ENCODE measurements around the gene SORCS3.
A peak's percentile ranks its signal among the peaks of the same experiment; 100 is the strongest.

Gene SORCS3

DNA sequence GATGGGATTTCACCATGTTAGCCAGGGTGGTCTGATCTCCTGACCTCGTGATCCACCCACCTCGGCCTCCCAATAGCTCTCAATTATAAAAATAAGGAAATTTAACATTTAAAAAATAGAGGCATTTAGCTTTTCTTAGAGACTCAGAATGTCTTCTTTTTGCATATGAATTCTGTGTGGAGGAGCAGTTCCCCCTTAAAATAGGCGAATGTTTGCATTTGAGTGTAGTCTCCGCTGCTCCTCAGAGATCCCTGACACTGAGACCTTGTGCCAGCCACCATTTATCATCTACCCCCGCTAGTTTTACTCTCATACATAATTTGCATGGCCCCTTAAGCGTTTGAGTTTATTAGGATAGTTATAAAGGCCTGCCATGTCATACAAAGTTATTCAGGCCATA lies 461.9 kb downstream of the SORCS3 start:
- DNase-seq (ENCODE audit: low spot score) = no peak

DNA sequence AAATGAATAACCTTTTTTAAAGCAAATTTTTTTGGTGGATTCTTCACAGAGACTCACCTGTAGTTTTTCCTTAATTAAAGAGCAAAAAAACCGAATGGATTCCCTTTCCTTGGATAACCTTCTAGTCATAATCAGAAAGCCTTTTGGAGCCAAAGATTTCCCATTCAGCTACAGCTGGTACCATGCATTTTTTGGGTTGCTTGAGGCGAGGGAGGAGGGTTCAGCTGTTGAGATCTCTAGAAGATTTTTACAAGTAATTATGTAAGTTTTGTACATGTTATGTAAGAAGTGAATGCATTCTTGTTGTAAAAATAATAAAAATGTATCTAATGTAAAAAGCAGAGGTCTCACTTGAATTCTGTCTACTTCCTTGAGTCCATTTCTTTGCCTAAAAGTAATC lies 463.2 kb downstream of the SORCS3 start:
- no peak for DNase-seq (ENCODE audit: low spot score)

DNA sequence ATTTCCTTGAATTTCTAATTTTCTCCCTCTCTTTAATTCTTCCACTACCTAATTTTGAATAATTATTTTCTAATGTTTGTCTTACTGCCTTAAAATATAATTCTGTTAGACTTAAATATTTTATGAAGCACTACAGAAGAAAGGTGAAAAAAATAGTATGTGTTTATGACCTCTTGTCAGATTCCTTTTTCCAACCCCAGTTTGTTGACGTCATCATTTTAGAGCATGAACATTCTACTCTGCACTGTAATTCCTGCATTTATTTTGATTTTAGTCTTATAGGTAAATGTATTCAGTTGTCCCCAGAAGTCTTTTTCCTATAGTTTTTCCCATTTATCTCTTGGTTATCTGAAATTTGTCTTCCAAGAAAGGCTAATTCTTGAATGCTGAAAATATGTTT lies 468.1 kb downstream of the SORCS3 start:
- DNase-seq (ENCODE audit: low spot score) = no peak

DNA sequence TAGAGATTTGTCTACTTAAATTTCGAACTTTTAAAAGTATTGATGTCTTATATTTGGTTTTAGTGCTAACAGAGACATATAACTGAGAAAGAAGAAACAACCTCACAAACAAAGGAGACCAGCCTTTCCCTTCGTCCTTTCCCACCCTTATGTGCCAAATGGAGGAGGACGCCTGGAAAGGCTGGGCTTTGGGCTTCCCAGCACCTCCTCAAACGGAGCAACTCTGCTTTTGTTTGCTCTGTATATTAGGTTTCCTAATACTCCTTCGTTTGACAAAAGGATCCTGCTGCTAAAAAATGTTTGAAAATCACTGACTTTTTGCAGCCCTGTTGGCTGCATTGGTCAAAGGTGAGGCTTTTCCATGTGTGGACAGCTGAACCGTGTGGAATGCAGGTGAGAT lies 471.8 kb downstream of the SORCS3 start:
- no peak for DNase-seq (ENCODE audit: low spot score)

DNA sequence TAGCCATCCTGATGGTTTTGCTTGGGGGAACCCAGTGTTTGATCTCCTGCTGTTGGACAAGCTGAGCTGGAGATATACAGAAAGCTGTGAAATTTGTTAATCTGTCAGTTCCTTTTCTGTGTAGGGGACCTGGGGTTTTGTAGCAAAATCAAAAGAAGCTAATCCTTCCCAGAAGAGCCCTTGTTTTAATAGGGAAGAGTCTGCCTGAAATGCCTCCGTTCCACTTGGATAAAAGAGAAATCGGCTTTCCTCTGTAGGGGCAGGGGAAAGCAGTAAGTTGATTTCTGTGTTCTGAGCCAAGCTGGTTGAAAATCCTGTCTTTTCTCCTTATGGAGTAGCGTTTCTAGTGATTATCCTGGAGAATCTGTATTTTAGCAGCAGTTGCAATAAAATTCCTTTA lies 472.6 kb downstream of the SORCS3 start:
- no peak for DNase-seq (ENCODE audit: low spot score)

DNA sequence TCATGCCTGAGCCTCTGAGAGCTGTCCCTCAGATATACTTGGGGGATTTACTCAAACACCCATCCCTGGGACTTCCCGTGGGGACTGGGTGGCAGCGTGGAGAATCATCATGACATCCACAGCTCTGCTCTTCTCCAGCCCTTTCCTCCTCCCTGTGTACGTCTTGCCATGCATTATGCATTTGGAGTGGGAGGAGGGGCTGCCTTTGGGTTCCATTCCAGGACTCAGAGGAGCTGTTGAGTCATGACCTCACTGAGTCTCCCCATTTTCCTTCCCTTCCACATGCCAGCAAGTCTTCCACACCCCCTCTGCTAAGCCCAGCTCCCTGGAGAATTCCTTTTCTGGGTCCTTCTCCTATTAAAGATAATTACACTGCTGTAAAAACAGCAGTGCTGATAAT lies 480.7 kb downstream of the SORCS3 start:
- DNase-seq (ENCODE audit: low spot score) = no peak

DNA sequence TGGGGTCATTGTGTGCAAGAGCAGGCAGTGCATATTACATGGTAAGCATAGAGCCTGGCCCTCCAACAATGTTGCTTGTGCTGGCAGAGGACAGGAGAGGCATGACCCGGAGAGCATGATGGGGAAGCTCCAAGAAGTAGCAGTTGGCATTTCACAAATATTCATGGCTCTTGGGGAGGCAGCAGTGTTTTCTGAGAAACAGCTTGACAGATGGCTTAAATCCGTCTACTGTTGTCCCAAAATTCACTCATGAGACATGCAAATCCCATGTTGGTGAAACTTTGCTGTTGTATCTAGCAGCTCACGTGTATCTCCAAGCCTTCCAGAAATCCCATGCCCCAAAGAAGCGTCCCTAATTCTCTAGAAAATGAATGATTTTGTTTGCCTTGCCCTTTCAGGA lies 487.0 kb downstream of the SORCS3 start:
- no peak for DNase-seq (ENCODE audit: low spot score)

DNA sequence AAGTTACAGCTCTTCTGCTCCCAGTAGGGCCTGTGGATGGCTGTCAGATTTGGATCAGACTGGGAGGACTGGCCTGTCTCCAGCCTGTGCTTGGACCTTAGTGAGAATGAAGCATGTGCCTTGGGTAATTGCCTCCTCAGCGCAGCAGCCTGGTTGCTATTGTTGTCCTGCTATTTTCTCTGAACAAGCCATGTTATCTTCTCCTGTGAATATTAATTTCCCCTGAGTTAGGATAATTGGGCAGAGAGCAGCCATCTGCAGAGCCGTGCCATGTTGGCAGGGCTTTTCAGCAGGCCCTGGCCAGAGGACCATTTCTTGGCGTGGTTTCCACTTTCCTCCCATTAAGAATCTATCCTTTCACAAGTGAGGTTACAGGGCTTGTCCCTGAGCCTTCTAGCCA lies 497.3 kb downstream of the SORCS3 start:
- peak; percentile 20 for DNase-seq (ENCODE audit: low spot score)

DNA sequence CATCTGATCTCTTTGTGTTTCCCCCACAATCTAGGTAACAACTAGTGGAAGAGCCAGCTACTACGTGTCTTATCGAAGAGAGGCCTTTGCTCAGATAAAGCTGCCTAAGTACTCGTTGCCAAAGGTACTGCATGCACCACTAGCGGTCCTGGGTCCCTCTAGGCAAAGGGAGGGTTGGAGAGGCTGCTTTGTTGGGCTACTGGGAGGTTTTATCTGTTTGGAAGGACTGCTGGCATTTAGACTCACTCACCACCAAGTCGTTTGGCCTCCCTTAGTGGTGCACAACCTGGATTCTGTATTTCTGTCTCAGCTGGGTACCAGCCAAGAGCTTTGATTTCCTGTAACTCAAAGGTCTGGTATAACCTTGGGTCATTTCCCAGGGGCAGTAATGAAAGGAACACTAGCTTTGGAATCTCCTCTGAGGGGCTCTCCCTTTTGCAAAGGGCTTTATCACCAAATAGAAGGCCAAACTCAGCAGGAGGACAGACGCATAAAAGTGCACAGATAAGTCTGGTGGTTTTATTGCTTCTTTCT lies 498.3 kb downstream of the SORCS3 start:
- DNase-seq (ENCODE audit: low spot score) = no peak

DNA sequence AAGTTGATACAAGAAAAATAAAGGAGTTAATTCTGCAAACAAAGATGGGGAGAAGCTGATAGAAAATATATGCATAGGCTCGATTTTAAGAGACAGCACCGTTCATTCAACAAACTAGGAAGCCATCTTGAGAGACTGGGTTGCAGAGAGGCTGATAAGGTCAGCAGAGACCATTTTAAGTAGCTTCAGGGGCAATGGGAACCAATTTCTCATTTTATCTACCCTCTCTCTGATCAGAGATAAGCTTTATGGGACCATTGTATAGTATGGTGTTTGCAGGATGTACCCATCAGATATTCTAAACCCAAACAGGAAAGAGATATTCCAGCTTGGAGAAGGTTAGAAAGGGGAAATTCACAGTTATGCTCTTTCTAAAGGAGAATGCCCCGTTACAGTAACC lies 499.5 kb downstream of the SORCS3 start:
- DNase-seq (ENCODE audit: low spot score) = no peak

DNA sequence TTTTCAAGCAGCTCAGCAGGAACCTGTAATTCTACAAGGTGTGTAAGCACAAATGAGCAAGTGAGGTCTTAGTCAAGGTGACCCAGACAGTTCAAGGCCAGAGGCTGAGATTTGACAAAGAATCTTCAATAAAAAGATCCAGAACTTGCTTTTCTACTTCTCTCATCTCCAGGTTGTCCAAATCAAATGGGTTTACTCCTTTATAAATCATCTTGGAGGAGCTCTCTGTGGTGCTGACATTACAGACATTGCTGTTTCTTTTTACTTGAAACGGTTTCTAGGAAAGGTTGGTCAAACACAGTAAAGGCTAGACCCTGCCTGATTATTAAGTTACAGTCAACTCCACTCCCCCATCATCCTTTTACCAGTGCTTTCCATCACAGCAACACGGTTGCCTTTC lies 504.6 kb downstream of the SORCS3 start:
- DNase-seq (ENCODE audit: low spot score) = no peak

DNA sequence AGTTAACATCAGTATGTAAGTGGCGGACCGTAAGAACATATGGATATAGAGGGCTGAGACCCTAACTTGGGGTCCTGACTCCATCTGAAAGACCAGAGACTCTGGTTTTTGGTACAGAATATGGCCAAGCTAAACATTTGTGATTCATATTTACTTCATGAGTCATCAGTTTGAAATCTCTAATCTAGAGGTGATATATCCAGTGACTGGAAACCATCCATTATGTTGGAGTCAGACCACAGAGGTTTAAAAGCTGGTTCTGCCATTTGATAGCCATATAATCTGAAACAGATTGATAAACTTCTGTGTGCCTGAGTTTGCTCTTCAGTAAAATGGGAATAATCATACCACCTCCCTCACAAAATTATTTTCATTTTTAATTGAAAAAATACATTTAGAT lies 505.3 kb downstream of the SORCS3 start:
- DNase-seq (ENCODE audit: low spot score) = no peak

DNA sequence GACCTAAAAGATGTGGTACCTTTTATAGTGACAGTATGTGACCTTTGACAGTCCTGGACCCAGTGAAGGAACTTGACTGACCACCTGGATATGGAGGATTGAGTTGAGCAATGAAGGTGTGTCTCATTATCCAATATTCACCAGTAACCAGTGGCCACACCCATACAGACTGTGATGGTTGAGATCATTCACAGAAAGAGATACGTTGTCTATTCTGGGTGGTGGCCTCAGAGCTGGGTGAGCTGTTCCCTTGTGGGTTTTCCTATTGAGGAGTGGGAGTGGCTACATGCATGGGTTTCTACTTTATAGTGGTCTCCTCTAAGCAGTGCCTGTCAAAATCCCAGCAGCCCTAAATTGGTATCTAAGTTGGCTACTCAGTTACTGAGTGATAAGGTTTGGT lies 507.4 kb downstream of the SORCS3 start:
- no peak for DNase-seq (ENCODE audit: low spot score)

DNA sequence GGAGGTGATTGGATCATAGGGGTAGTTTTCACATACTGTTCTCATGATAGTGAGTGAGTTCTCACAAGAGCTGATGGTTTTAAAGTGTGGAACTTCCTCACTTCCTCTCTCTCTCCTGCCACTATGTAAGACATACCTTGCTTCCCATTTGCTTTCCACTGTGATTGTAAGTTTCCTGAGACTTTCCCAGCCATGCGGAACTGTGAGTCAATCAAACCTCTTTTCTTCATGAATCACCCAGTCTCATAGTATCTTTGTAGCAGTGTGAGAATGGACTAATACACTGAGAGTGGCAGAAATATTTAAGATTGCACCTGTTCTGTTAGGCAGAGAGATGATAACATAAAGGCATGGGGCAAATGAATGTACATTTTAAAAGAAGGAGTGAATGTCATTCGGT lies 507.8 kb downstream of the SORCS3 start:
- no peak for DNase-seq (ENCODE audit: low spot score)

DNA sequence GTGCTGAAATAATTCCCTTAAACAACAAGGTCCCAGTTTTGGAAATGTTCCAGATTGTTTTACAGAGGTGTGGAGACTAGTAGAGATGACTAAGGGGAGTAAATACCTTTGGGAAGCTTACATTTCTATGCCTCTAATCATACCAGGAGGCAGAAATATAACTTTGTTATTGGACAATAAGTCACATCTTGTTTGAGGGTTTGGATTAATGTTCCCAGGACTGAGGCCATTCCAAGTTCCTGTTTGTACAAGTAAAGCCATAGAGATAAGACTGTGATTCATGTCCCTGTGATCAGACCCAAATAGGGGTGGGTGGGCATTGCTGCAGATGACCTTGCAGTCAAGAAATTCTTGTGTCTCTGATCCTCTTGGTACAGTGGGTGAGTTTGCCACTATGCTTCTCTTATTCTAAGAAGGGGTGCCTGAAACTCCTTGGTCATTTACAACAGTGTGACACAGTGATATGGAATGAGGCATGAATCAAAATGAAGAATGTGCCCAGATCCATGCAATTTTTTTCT lies 508.3 kb downstream of the SORCS3 start:
- no peak for DNase-seq (ENCODE audit: low spot score)

DNA sequence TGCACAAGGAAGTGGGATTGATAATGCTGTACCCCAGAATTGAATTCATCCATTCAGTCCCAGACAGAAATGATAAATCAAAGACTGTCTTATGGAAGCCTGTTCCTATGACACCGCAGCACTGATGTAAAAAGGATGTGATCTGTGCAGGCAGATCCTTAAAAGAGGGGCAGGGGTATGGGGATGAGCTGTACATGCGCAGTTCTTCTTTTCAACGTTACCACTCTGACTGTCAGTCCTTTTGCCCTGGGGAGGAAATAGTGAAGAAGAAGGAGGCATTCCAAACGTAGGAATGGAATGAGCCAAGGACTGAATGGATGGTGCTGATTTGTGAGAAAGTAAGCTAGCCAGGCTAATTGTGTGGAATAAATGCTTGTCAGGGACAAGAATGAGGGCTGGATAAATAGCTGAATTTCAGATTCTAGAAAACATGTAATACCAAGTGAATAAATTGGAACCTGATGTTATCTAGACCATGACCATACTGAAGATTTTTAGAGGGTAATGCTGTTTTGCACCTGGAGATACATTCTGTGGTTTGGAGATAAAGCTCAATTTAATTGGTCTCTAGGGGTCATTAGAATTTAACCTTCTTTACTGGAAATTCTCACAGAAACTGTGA lies 509.3 kb downstream of the SORCS3 start:
- no peak for DNase-seq (ENCODE audit: low spot score)

DNA sequence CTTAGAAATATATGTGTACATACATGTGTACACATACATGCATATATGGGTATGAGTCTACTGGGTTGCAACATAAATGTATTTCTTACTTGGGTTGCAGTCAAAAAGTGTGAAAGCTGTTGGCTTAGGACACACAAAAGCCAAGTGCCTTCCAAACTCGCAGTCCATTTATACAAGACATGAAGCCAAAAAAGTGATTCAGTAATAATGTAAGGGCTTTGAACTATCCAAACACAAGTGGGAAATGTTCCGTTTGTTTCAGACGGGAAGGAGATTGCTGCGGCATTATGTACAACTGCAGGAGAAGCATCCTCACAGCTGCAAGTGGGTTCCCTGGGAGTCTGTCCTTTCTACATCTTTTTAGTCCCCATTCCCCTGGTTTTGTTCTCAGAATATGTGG lies 513.6 kb downstream of the SORCS3 start:
- no peak for DNase-seq (ENCODE audit: low spot score)

DNA sequence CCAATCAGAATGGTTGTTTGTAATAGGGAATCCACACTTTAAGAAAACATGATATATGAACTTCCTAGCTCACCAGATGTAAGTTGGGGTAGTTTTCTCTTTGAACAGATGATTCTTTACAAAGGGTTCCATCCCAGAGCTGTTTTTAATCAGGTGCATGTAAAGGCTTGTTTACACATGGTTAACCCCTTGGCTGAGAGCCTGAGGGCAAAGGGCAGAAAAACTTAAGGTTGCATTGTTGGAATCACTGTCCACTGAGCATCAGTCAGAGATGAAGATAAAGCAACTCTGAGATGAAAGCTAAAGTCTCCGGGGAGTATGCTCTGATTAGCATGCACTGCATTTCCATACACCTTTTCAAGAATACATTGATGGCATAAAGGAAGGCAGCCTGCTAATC lies 518.2 kb downstream of the SORCS3 start:
- DNase-seq (ENCODE audit: low spot score) = no peak

DNA sequence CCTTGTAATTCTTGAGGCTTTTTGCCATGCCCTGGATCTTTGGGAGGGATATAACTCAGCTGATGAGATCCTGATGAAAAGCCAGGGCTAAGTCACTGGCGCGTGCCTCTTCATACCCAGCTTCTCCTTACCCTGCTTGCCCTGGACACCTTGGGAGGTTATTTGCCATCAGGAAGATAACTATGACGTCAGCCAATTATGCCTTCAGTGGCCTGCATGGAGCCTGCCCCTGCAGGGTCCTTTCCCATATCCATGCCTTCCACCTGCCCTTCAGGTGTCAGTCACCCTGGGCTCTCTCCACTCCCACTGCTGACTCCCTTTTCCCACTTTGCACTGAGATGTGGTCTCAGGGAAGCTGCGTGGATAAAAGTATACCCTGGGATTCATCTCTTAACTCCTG lies 520.1 kb downstream of the SORCS3 start:
- DNase-seq (ENCODE audit: low spot score) = peak; percentile 7

DNA sequence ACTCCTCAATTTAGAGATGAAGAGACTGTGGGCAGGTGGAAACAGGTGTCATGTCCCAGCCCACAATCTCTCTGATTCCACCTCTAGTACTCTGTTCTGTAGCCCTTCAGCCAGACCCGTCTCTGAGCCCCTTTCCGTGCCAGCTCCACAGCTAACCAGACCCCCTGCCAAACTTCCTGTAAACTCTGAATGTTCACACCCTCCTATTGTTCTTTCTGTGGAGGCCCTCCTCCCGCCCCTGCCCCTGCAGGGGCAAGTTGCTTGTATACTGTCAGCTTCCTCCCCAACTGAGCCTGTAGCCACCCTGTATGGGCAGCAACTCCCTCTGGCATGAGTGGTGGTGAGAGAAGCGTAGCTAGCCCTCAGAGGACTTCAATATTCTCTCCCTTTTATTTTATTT lies 520.7 kb downstream of the SORCS3 start:
- no peak for DNase-seq (ENCODE audit: low spot score)

DNA sequence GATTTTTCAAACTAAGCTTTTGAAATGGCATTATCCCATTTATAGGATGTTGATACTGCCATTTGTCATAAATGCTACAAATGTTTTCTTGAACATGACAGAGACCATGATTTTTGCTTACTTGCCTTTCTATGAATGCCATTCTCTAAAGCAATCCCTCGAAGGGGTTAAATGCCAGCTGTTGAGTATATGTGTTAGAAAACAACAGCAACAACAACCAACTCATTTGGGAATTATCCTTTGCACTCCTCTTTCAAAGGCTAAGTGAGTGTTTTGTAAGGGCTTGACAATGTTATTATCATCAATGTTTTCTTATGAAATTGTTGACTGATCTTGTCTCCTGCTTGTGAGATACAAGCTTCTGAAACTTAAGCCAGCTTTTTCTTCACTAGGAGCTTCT lies 529.4 kb downstream of the SORCS3 start:
- no peak for DNase-seq (ENCODE audit: low spot score)

DNA sequence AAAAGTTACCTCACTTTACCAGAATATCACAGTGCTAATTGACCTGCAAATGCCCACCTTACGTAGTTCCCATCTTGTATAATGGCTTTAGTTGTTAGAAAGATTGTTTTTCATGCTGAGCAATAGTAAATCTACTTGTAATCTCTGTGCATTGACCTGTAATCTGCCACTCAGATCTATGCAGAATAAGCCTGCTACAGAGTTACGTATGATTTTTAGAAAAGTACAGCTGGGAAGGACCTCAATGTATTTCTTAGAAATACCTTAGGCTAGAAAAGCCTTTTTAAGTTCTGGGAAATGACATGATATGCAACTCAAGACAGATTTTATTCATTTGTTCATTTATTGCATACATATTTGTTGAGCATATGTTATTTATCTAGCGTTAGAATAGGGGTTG lies 530.9 kb downstream of the SORCS3 start:
- no peak for DNase-seq (ENCODE audit: low spot score)

DNA sequence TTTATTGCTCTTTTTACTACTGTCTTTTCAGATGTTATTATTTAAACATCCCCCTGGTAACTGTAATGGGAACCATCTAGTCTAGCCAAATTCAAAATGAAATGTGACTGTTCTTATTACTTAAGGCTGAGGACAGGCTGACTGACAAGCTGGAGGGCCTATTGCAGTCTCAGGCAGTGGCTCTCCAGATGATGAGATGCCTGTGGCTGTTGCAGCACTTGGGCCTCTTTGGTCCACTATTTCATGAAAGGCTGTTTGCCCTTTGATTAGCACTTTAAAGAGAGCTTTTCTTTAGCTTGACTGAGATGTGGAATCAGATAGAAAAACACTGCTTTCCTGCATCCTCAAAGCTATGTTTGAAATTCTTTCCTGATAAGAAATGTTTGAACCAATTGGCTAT lies 540.5 kb downstream of the SORCS3 start:
- no peak for DNase-seq (ENCODE audit: low spot score)

DNA sequence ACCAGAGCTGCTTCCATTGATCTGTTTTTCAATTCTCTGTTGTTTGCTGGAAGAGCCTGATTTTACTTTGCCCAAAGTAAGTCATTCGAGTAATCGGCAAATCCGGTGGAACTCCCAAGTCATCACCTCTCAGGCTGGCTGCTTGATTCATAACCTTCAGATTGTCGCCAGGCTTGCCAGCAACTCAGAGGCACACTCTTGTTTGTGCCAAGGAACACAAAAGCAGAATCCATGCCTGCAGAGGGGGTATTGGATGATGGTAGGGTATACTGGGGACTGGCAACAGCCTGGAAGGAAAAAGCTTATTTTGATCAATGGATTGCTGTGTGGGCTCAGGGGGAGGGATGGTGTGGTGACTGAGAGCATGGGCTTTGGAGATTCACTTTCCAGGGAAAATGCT lies 542.4 kb downstream of the SORCS3 start:
- DNase-seq (ENCODE audit: low spot score) = no peak
